T-helper 1 cell treated with Interleukin-12 subunit alpha and Interleukin-12 subunit beta and Interleukin-4 antibody, amounts not matched to agents 30 μg/mL and 1 μg/mL, for 36 hours (primary cell): ENCODE data around the gene PTPRK.
A peak's percentile ranks its signal among the peaks of the same experiment; 100 is the strongest.

ENCODE experiments used
- H3K27ac Mint-ChIP-seq: one replicate; pipeline ENCODE4 v1.8.0; 2021; ENCODE audit warnings: mild to moderate bottlenecking, mixed read lengths
- H3K27me3 Mint-ChIP-seq: one replicate; pipeline ENCODE4 v1.8.0; 2021; ENCODE audit warnings: low read depth, mixed read lengths
- H3K36me3 Mint-ChIP-seq: one replicate; pipeline ENCODE4 v1.8.0; 2021; ENCODE audit warnings: low read depth, mixed read lengths
- H3K4me1 Mint-ChIP-seq: one replicate; pipeline ENCODE4 v1.8.0; 2021; ENCODE audit warnings: low read depth, mixed read lengths
- H3K4me3 Mint-ChIP-seq: one replicate; pipeline ENCODE4 v1.8.0; 2021; ENCODE audit warnings: mild to moderate bottlenecking, moderate library complexity, mixed read lengths
- H3K9me3 Mint-ChIP-seq: one replicate; pipeline ENCODE4 v1.8.0; 2021; ENCODE audit warnings: mixed read lengths

Gene PTPRK

GRCh38 chr6:128525406-128525805 lies 5.0 kb upstream of the PTPRK start:
- H3K4me3 Mint-ChIP-seq = no peak overlapping the region
- peaks cover 56% of the 10 kb centered on the region for H3K27me3 Mint-ChIP-seq
- peaks cover 4% of the 10 kb centered on the region for H3K4me1 Mint-ChIP-seq
- no peaks in the 10 kb centered on the region for H3K36me3 Mint-ChIP-seq
- H3K9me3 Mint-ChIP-seq = no peaks in the 10 kb centered on the region
- no peak overlapping the region for H3K27ac Mint-ChIP-seq

- H3K4me1 Mint-ChIP-seq = peaks cover 20% of the 10 kb centered on the region
These were observed 858 bp upstream of the PTPRK start for GRCh38 chr6:128521282-128521632.

GRCh38 chr6:128519931-128520435 lies 416 bp downstream of the PTPRK start:
- Mint-ChIP-seq H3K27ac (peak overlapping the region; percentile 74), H3K4me1 (peaks cover 20% of the 10 kb centered on the region), H3K9me3 (no peaks in the 10 kb centered on the region), H3K27me3 (peaks cover 83% of the 10 kb centered on the region), H3K36me3 (no peaks in the 10 kb centered on the region), H3K4me3 (peak overlapping the region; percentile 93)

More at GRCh38 chr6:128521282-128521632, 858 bp upstream of the PTPRK start:
- Mint-ChIP-seq H3K9me3 (no peaks in the 10 kb centered on the region), H3K4me3 (peak overlapping the region; percentile 74), H3K27me3 (peaks cover 80% of the 10 kb centered on the region), H3K27ac (no peak overlapping the region), H3K36me3 (no peaks in the 10 kb centered on the region)

GRCh38 chr6:128519132-128519930 lies 1.1 kb downstream of the PTPRK start:
- H3K27ac Mint-ChIP-seq = peak overlapping the region; percentile 60
- peak overlapping the region; percentile 93 for H3K4me3 Mint-ChIP-seq
- H3K9me3 Mint-ChIP-seq = no peaks in the 10 kb centered on the region
- peaks cover 20% of the 10 kb centered on the region for H3K4me1 Mint-ChIP-seq
- H3K27me3 Mint-ChIP-seq = peaks cover 81% of the 10 kb centered on the region
- no peaks in the 10 kb centered on the region for H3K36me3 Mint-ChIP-seq

- Mint-ChIP-seq H3K27ac (peak overlapping the region; percentile 60), H3K4me3 (peak overlapping the region; percentile 93), H3K36me3 (no peaks in the 10 kb centered on the region), H3K4me1 (peaks cover 20% of the 10 kb centered on the region), H3K27me3 (peaks cover 81% of the 10 kb centered on the region), H3K9me3 (no peaks in the 10 kb centered on the region)
These were observed 1.8 kb downstream of the PTPRK start for GRCh38 chr6:128518434-128519131.

- H3K4me3 Mint-ChIP-seq = no peak overlapping the region
- H3K27me3 Mint-ChIP-seq = peaks cover 67% of the 10 kb centered on the region
These were observed 3.3 kb downstream of the PTPRK start for GRCh38 chr6:128517124-128517523.

GRCh38 chr6:128516514-128516898 lies 3.9 kb downstream of the PTPRK start:
- Mint-ChIP-seq H3K9me3 (no peaks in the 10 kb centered on the region), H3K4me3 (no peak overlapping the region), H3K36me3 (no peaks in the 10 kb centered on the region), H3K4me1 (peaks cover 20% of the 10 kb centered on the region), H3K27ac (no peak overlapping the region), H3K27me3 (peaks cover 62% of the 10 kb centered on the region)

More at GRCh38 chr6:128517124-128517523, 3.3 kb downstream of the PTPRK start:
- H3K27ac Mint-ChIP-seq = no peak overlapping the region
- no peaks in the 10 kb centered on the region for H3K9me3 Mint-ChIP-seq
- no peaks in the 10 kb centered on the region for H3K36me3 Mint-ChIP-seq
- H3K4me1 Mint-ChIP-seq = peaks cover 20% of the 10 kb centered on the region

- peaks cover 55% of the 10 kb centered on the region for H3K27me3 Mint-ChIP-seq
- H3K4me1 Mint-ChIP-seq = peaks cover 17% of the 10 kb centered on the region
- no peaks in the 10 kb centered on the region for H3K9me3 Mint-ChIP-seq
- no peak overlapping the region for H3K4me3 Mint-ChIP-seq
- no peaks in the 10 kb centered on the region for H3K36me3 Mint-ChIP-seq
- no peak overlapping the region for H3K27ac Mint-ChIP-seq
These were observed 4.6 kb downstream of the PTPRK start for GRCh38 chr6:128515550-128516513.

GRCh38 chr6:128513878-128514277 lies 6.5 kb downstream of the PTPRK start:
- Mint-ChIP-seq H3K4me3 (no peak overlapping the region), H3K9me3 (no peaks in the 10 kb centered on the region), H3K27ac (no peak overlapping the region), H3K27me3 (peaks cover 44% of the 10 kb centered on the region), H3K4me1 (peaks cover 6% of the 10 kb centered on the region), H3K36me3 (no peaks in the 10 kb centered on the region)

GRCh38 chr6:128512296-128512695 lies 8.1 kb downstream of the PTPRK start:
- Mint-ChIP-seq H3K4me3 (no peak overlapping the region), H3K27ac (no peak overlapping the region), H3K4me1 (no peaks in the 10 kb centered on the region), H3K36me3 (no peaks in the 10 kb centered on the region), H3K27me3 (peaks cover 31% of the 10 kb centered on the region), H3K9me3 (no peaks in the 10 kb centered on the region)

GRCh38 chr6:128511506-128511905 lies 8.9 kb downstream of the PTPRK start:
- Mint-ChIP-seq H3K27me3 (peaks cover 23% of the 10 kb centered on the region), H3K27ac (no peak overlapping the region), H3K4me1 (no peaks in the 10 kb centered on the region), H3K9me3 (no peaks in the 10 kb centered on the region), H3K36me3 (no peaks in the 10 kb centered on the region), H3K4me3 (no peak overlapping the region)

GRCh38 chr6:128509709-128510108 lies 10.7 kb downstream of the PTPRK start:
- Mint-ChIP-seq H3K27ac (no peak overlapping the region), H3K9me3 (no peaks in the 10 kb centered on the region), H3K4me1 (no peaks in the 10 kb centered on the region), H3K27me3 (peaks cover 13% of the 10 kb centered on the region), H3K36me3 (no peaks in the 10 kb centered on the region), H3K4me3 (no peak overlapping the region)

- Mint-ChIP-seq H3K9me3 (no peaks in the 10 kb centered on the region), H3K36me3 (no peaks in the 10 kb centered on the region), H3K4me1 (no peaks in the 10 kb centered on the region), H3K27ac (no peak overlapping the region), H3K27me3 (peaks cover 5% of the 10 kb centered on the region), H3K4me3 (no peak overlapping the region)
These were observed 11.7 kb downstream of the PTPRK start for GRCh38 chr6:128508588-128509296.
